HL-60 (cell line): ENCODE data around the gene LZTR1.

ENCODE experiments used
- DNase-seq, 2 experiments: peaks; one replicate each; pipeline ENCODE4 v3.0.0-alpha.2; 2010 to 2020; ENCODE audit warnings: low read depth in 1 of 2, low spot score in 1 of 2
- H3K27ac ChIP-seq: fragments of 250-450 bp; sonication (Bioruptor Pico); replicated peaks from 2 replicates; pipeline ENCODE4 v1.5.1; 2020; ENCODE audit warnings: mild to moderate bottlenecking, moderate library complexity
- H3K27me3 ChIP-seq: fragments of 250-450 bp; sonication (Bioruptor Pico); 2 replicates; pipeline ENCODE4 v1.5.1; 2021; ENCODE audit warnings: mild to moderate bottlenecking, moderate library complexity; ENCODE audit not compliant: insufficient read depth, poor library complexity, severe bottlenecking
- H3K4me3 ChIP-seq: replicated peaks from 2 replicates; pipeline ENCODE4 v1.5.1; 2011; ENCODE audit warnings: mild to moderate bottlenecking, control low read depth, low read length; ENCODE audit not compliant: insufficient read depth
- GABPA ChIP-seq: IDR thresholded peaks from 2 replicates; pipeline ENCODE4 v1.6.1; 2012; ENCODE audit warnings: low read depth
- POLR2AphosphoS5 ChIP-seq: IDR thresholded peaks from 2 replicates; pipeline ENCODE4 v1.6.1; 2012; ENCODE audit warnings: low read depth
- SPI1 ChIP-seq: IDR thresholded peaks from 2 replicates; pipeline ENCODE4 v1.6.1; 2012; ENCODE audit warnings: low read depth, mild to moderate bottlenecking, borderline replicate concordance
- TF ChIP-seq, protein P1 (sequence below): IDR thresholded peaks from 2 replicates; pipeline ENCODE4 v1.6.1; 2012; ENCODE audit warnings: low read depth; ENCODE audit not compliant: insufficient replicate concordance
- TF ChIP-seq, protein P2 (sequence below): IDR thresholded peaks from one replicate; pipeline ENCODE4 v1.5.1; 2011; ENCODE audit warnings: low read length, control low read depth, inconsistent platforms; ENCODE audit not compliant: insufficient read depth

The LZTR1 gene

DNA sequence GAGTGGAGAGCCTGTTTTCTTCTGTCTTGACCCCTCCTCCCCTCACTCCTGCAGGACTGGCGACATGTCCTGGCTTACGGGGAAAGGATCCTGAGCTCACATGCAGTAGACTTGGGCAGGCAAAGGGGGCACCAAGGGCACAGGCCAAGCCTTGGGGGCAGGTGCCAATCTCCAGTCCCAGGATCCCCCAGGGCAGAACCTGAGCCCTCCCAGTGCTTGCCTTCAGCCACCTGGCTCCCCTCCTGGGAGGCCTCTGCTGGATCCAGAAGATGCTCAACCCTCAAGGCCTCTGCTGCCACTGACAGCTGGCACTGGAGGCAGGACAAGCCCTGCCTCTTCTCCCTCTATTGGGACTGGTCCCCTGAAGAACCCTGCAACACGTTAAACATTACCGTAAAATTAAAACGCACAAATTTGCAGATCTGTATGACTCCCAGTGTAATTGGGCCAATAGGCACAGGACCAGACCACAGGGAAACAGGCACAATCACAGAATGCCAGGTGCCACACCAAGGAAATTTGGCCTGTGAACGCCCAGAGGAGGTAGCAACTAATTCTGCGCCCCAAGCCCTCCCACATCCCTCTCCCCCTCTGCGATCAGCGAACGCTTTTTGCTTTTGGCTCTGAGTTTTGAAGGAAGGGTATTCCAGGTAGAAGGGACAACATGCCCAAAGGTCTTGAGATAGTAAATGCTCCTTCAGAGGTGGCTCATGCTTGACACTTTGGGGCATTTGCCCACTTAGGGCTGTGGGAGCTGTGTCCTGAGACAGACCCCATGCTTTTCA lies 967 bp upstream of the LZTR1 start:
- peak overlapping the region; percentile 85 for H3K27ac ChIP-seq
- no peak for DNase-seq
- TF ChIP-seq, protein P1, sequence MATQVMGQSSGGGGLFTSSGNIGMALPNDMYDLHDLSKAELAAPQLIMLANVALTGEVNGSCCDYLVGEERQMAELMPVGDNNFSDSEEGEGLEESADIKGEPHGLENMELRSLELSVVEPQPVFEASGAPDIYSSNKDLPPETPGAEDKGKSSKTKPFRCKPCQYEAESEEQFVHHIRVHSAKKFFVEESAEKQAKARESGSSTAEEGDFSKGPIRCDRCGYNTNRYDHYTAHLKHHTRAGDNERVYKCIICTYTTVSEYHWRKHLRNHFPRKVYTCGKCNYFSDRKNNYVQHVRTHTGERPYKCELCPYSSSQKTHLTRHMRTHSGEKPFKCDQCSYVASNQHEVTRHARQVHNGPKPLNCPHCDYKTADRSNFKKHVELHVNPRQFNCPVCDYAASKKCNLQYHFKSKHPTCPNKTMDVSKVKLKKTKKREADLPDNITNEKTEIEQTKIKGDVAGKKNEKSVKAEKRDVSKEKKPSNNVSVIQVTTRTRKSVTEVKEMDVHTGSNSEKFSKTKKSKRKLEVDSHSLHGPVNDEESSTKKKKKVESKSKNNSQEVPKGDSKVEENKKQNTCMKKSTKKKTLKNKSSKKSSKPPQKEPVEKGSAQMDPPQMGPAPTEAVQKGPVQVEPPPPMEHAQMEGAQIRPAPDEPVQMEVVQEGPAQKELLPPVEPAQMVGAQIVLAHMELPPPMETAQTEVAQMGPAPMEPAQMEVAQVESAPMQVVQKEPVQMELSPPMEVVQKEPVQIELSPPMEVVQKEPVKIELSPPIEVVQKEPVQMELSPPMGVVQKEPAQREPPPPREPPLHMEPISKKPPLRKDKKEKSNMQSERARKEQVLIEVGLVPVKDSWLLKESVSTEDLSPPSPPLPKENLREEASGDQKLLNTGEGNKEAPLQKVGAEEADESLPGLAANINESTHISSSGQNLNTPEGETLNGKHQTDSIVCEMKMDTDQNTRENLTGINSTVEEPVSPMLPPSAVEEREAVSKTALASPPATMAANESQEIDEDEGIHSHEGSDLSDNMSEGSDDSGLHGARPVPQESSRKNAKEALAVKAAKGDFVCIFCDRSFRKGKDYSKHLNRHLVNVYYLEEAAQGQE = no peak
- no peak for TF ChIP-seq GABPA
- TF ChIP-seq, protein P2, sequence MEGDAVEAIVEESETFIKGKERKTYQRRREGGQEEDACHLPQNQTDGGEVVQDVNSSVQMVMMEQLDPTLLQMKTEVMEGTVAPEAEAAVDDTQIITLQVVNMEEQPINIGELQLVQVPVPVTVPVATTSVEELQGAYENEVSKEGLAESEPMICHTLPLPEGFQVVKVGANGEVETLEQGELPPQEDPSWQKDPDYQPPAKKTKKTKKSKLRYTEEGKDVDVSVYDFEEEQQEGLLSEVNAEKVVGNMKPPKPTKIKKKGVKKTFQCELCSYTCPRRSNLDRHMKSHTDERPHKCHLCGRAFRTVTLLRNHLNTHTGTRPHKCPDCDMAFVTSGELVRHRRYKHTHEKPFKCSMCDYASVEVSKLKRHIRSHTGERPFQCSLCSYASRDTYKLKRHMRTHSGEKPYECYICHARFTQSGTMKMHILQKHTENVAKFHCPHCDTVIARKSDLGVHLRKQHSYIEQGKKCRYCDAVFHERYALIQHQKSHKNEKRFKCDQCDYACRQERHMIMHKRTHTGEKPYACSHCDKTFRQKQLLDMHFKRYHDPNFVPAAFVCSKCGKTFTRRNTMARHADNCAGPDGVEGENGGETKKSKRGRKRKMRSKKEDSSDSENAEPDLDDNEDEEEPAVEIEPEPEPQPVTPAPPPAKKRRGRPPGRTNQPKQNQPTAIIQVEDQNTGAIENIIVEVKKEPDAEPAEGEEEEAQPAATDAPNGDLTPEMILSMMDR = no peak
- TF ChIP-seq POLR2AphosphoS5 = no peak
- no peak for TF ChIP-seq SPI1
- peak overlapping the region; percentile 90 for H3K4me3 ChIP-seq
- no peaks in the 10 kb centered on the region for H3K27me3 ChIP-seq

DNA sequence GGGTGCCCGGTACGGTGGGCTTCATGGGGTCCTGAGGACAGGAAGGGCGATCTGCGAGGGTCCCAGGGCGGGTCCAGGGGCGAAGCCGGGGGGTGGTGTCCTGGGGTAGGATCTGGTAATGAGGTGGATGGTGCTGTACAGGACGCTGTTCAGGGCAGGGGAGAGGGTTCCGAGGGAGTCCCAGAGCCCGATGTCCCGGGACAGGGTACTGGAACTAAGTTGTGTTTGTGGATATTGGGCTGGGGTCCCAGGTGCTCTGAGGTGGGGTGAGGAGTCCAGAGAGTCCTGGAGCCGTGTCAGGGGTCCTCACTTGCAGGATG lies 426 bp downstream of the LZTR1 start:
- Histone ChIP-seq H3K27me3 (no peaks in the 10 kb centered on the region), H3K4me3 (peak overlapping the region; percentile 90), H3K27ac (peak overlapping the region; percentile 85)
- DNase-seq = no peak
- TF ChIP-seq SPI1 (no peak), POLR2AphosphoS5 (no peak), GABPA (no peak)
- TF ChIP-seq, protein P2 = no peak
- TF ChIP-seq, protein P1 = no peak

DNA sequence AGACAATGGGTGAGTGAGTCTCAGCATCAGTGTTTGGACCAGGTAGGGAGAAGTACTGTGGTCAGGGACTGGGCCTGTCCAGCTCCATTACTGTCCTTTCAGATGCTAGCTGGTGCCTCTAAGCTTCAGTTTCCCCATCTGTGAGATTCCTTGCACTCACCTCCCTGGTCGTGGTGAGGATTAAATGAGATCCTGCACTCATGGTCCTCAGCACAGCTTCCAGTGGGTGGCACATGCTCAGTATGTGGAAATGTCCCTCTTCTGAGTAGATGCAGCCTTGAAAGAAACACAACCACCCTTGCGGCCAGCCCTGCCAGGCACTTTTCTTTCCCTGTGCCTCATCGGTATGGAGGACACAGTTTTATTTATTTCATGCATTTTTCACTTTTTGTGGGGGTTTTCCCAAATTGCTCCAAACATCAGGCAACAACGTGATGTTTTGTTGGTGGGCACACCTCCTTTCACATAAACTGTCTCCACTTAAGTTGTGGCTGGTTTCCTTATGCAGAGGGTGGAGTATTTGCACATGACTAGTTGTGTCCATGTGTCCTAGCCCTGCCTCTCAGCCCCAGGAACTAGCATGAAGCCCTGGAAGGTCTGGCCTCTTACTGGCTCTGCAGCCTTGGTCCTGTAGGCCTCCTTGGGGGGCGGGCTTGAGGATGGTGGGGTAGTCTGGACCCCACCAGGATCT lies 1.1 kb downstream of the LZTR1 start:
- Histone ChIP-seq H3K27me3 (no peaks in the 10 kb centered on the region), H3K27ac (no peak overlapping the region), H3K4me3 (peak overlapping the region; percentile 90)
- TF ChIP-seq GABPA (no peak), SPI1 (no peak), POLR2AphosphoS5 (no peak)
- TF ChIP-seq, protein P1 = no peak
- TF ChIP-seq, protein P2 = no peak
- no peak for DNase-seq
